Stimulated activated CD8-positive, alpha-beta memory T cell treated with anti-CD3 and anti-CD28 coated beads, Interleukin-2, amount 100 ng/mL, for 1 hour (primary cell): Measurements from ENCODE around the gene DNLZ.
A peak's percentile ranks its signal among the peaks of the same experiment; 100 is the strongest.

Experiments
- DNase-seq, 2 donors: peaks; one replicate each; pipeline ENCODE4 v3.0.0-alpha.2; 2020; ENCODE audit warnings: low read depth in 2 of 2

DNLZ gene

DNA sequence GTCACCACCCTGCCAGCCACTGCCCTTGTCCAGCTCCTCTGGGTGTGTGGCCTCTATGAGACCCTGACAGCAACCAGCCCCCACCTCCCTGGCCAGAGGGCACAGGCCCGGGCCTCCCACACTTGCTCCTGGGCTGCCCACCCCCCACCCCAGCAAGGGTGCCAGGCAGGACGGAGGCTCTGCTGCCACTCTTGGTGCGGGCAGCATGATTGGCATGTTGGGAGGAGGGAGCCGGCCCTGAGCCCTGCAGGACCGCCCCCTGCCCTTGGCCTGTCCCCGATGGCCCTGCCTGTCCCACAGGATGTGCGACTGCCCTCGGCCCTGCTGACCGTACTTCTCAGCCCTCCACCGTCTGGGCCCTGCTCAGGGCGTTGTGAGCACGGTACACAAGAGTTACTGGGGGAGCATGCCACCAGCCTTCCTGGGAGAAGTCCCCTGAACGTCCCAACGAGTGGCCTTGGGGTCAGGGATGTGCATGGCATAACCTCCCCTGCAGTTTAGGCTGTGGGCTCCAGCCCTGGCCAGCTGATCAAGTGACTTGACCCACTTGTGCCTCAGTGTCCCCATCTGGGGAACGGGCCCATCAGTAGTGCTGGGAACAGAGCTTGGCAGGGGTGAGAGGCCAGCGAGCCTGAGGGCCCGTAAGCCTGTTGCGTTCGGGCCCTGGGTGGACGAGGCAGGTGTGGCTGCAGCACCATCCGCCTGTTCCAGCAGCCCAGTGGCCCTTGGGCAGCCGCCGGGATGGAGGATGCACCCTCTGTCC is 20.2 kb downstream of the DNLZ start:
- DNase-seq: no peak

DNA sequence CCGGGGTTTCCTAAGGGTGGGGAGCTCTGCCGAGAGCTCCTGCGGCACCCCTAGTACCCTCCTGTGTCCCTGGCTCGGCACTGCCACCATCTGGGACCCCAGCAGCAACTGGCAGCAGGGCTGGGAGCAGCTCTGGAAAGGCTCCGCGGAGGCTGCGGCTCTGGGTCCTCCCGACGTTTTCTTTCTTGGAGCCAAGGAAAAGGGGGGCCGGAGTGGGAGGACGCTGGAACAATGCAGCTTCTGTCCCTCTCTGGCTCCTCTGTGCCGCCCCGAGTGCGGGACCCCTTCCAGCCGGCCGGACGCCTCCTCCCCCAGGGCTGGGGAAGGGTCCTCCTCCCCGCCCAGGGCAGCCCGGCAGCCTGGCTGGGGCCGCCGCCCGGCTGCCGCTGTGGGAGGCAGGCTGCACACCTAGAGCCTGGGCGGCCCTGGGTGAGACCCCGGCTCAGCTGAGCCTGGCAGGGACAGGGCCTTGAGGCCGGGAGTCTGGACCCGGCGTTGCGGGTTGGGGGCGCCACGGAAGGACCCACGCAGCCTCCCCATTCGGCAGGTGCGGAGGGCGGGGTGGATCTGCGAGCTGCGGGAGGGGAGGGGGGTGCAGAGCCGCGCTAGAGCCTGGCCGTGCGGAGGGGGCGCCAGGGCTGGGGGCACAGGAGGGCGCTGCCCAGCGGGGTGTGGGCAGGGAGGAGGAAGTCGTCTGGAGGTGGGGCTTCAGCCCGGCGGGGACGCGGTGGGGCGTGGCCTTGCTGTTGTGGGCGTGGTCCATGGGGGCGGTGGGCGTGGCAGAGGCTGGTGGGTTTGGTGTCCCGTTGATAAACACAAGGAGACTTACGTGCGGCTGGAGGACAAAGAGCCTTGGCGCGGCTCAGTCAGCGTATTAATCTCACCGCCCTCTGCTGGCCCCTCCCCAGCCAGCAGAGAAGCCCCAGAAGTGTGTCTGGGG is 21.1 kb downstream of the DNLZ start:
- peak; percentile 19 to 45 for DNase-seq

DNA sequence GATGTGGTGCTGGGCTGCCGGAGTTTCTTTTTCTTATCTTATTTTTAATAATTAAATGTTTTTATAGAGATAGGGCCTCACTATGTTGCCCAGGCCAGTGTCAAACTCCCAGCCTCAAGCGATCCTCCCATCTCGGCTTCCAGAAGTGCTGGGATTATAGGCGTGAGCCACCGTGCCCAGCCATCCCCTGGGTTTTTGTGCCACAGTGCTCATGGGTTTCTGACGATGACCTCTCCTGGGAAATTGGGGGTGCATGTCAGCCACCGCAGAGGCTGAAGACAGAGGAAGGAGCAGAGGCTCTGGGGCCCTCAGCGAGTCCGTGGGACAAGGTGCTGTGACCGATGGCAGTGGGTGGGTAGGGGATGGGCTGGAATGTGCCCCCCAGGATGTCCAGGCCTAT is 21.8 kb downstream of the DNLZ start:
- no peak for DNase-seq

DNA sequence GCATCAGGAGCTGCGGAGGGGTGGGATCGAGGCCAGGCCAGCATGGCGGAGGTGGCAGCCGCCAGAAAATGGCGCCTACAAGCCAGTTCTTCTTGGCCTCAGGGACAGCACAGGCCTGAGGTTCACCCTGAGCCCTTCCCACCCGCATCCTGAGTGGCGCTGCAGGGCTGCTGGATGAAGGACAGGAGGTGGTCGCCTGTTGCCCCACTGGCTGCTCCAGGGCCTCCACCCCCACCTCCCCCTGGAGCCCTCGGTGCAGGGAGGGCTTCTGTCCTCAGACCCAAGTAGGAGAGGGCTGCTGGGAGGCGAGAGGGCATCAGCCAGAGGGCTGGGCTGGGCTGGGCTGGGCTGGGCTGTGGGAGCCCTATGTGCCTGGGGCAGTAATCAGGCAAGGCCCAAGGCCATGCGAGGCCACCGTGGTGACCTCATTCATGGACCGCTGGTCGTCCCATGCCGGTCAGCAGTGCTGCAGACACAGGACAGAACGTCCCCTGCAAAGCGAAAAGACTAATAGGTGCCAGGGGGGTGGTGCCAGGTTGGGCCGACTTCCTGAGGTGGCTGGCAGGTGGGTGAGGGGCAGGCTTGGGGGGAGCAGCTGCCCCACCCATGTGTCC is 22.4 kb downstream of the DNLZ start:
- DNase-seq: no peak

DNA sequence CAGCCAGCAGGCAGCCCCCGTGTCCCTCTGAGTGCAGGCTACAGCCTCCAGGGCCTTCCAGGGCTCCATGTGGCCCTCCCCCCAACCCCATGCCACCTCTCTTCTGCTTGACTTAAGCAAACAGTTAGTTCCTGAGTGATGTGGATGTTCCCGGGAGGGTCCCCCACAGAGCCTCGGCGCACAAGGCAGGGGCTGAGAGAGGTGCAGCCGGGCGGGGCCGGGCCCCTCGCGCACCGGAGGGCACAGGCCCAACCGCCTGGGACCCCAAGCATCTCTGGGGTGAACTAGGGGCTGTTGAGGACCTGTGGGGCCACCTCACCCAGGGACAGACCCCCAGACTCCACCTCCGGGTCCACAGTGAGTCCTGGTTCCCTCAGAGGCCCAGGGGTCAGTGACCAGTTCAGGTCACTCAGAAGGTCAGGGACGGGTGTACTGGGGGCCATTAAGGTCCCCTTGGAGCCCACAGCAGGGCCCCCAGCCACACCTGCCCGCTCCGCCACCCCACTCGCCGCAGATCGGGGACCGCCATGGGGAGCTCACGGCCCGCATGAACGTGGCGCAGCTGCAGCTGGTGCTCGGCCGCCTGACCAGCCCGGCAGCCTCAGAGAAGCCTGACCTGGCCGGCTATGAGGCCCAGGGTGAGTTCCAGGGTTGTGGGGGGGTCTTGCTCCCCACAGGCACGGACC is 23.0 kb downstream of the DNLZ start:
- DNase-seq: no peak

DNA sequence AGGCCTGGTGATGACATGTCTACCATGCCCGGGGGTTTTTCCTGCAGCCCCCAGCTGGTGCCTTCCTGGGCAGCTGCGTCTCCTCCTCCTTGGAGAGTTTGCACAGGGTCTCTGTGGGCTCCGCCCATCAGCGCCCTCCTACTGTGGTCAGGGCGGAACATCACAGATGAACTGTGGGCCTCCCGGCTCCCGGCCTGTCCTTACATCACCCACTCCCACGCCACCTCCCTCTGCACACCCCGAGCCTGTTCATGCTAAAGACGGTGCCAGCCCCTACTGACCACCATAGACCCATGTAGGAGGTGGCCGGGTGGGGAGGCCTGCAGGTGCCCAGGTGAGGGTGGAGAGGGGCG is 23.6 kb downstream of the DNLZ start:
- no peak for DNase-seq

DNA sequence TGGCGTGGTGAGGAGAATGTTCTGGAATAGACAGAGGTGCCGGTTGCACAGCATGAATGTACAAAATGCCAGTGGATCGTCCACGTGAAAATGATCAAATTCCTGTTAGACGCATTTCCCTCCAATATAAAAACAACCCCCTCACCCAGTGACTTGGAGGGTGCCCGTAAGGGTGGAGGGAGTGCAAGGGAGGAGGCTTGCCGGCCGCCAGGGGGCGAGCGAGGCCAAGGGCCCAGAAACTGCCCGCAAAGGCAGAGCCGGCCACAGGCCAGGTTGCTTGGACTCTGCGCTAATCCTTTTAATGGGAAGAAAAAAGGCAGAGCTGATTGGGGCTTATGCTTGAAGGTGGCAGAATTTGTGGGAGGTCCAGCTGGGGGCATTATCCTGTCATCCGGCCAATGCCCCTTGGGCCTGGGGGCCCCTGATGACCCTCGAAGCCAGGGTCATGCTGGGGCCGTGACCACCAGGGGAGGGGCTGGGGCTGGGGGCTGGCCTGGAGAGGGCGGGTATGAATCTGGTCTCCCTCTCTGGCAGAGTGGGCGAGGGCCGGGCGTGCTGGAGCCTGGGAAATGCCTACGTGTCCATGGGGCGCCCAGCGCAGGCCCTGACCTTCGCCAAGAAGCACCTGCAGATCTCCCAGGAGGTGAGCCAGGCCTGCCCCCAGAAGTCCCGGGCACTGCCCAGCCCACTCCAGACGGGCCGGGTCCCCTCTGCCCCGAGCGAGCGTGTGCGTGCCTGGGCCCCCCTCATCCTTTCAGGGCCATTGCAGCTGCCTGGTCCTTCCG is 24.2 kb downstream of the DNLZ start:
- no peak for DNase-seq

DNA sequence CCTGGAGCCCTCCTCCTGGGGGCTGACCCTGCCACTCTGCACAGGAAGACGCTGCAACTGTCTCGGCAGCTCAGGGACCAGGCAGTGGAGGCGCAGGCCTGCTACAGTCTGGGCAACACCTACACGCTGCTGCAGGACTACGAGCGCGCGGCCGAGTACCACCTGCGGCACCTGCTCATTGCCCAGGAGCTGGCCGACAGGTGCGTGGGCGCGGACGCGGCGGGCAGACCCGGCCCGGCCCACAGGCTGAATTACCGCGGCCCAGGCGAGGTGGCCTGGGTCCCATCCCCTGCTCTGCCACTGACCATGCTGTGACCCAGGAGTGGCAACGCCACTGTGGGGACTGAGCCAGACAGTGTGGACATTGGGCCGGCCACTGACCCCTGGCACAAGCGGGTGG is 25.0 kb downstream of the DNLZ start:
- no peak for DNase-seq

DNA sequence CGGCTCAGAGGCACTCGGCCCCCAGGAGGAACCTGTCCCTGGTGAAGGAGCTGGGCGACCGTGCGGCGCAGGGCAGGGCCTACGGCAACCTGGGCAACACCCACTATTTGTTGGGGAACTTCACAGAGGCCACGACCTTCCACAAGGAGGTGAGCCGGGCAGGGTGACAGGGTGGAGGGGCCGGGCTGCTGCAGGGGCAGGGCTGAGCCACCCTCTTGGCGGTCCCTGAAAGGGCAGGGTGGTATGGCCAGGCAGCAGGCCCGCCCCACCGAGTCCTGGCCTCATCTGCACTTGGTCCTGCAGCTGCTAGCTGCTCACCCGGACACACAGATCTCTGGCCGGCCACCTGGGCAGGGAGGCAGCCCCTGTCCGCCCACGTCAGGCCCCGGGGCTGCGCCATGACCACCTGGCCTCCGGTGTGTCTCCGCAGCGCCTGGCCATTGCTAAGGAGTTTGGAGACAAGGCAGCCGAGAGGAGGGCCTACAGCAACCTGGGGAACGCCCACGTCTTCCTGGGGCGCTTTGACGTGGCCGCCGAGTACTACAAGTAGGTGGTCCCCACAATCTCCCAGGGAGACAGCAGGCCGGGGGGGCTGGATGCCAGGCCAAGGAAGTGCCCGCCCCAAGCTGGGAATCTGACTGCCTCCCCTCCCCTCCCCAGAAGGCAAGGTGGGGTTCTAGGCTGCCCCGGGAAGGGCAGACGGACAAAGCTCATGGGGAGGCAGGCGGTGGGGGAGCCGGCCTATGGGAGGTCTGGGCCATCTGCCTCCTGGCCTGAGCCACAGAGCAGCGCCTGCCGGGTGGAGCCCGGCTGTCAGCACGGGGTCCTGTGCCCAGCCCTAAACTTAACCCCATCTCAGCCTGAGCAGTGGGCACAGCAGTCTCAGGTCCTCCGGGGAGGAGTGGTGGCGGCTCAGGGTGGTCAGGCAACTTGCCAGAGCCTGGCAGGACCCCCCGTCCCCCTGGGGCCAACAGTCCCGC is 25.8 kb downstream of the DNLZ start:
- DNase-seq: no peak

DNA sequence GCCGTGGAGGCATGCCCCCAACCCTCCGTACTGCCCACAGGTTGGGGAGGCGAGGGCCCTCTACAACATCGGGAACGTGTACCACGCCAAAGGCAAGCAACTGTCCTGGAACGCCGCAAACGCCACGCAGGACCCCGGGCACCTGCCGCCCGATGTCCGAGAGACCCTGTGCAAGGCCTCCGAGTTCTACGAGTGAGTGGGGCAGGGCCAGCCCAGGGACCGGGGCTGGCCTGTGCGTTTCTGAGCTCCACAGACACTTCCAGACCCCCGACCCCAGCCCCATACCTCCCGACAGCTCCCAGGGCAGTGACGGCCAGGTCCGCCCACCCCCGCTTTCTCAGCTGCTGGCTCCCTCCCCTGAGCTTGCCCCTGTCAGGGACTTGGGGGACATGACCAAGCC is 26.7 kb downstream of the DNLZ start:
- no peak for DNase-seq

DNA sequence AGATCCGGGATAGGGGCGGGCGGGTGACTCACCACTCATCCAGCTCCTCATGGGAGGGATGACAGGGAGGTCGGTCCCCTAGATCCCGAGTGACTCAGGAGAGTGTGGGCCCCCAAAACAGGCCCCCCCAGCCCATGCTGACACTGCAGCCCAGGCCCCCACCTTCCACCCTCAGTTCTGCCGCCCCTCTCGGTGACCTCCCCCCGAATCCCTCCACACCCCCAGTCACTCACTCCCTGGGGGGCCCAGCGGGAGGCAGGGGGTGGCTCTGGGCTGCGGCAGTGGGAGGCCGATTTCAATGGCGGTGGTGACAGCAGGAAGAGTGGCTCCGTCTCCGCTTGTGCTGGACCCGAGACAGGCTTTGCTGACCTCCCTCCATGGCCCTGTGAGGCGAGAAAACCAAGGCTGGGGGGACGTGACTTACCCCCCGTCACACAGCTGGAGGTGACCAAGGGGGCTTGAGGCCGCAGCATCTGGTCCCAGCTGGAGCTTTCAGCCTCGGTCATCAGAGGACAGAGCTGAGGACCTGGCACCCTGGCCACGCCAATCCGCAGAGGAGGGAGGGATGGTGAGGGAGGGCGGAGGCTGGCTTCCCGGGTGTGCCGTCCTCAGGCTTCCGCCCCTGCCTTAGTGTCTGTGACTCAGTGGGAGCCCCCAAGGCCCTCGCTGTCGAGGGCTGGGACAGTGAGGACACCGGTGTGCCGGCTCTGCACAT is 27.2 kb downstream of the DNLZ start:
- DNase-seq: no peak

DNA sequence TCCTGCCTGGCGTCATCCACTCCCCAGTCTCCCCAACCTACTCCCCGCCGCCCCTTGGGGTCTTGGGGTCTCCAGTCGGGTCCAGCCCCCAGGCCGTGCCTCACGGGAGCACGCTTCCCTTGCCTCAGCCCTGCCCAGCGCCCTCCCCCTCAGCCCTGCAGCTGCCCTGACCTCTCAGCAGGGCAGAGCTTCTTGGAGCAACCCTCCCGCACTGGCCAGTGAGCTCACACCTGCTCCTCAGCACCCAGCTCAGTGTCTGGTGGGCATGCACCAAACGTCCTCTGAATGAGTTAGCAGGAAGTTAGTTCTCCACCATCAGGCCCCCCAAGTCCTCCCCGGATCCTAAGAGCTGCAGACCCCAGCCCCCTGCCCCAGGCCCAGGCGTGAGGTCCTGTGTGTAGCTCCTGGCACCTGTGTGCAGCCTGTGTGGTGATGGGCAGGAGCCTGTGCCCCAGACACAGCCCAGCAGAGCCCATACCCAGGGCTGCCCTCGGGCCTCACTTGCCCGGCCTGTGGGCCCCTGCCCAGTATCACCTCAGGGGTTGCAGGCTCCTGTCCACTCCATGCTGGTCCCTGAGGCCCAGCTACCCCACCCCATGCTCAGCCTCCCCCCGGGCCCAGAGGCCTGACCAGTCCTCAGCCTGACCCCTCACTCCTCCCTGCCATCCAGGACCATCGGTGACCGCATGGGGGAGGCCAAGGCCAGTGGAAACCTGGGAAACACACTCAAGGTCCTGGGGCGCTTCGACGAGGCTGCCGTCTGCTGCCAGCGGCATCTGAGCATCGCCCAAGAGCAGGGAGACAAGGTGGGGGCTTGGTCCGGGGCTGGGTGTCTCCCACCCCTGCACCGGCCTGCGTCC is 28.0 kb downstream of the DNLZ start:
- DNase-seq: no peak

DNA sequence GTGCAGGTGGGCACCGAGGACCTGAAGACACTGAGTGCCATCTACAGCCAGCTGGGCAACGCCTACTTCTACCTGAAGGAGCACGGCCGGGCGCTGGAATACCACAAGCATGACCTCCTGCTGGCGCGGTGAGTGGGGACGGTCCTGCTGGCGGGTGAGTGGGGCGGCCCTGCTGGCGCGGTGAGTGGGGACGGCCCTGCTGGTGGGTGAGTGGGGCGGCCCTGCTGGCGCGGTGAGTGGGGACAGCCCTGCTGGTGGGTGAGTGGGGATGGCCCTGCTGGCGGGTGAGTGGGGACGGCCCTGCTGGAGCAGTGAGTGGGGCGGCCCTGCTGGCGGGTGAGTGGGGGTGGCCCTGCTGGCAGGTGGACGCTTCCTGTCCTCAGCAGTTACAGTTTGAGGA is 29.0 kb downstream of the DNLZ start:
- DNase-seq: no peak

DNA sequence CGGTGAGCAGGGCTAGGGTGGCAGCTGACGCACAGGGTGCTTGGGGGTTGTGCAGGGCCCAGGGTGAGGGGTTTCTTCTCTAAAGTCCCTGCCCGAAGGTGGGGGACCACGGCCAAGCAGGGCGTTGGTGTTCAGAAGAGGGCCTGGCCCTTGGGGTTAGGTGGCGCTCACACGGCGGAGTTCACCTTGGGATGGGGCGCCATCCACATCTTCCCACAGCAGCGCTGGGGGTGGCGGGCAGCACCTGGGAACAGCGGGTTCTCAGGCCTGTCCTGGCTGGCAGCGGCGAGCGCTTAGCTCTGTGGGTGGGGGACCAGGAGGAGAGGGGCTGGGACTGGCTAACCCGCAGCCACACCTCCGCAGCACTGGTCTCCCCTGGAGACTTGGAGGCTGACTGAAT is 30.1 kb downstream of the DNLZ start:
- DNase-seq: no peak

DNA sequence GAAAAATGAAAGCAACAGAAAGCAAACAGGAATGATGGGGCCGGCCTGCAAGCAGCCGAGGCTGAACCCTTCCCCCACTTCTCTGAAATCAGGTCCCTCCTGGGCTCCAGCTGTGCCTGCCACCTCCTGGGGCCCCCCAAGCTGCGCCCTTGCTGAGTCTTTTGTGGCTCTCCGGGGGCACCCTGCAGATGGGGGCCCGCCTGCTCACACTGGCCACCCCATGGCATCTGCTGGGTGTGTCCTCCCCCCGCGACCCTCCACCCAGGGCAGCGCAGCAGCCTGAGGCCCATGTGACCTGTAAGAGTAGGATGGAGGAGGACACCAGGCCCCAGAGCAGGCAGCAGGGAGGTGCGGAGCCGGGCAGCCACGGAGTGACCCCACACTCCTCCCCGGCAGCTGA is 30.5 kb downstream of the DNLZ start:
- no peak for DNase-seq

DNA sequence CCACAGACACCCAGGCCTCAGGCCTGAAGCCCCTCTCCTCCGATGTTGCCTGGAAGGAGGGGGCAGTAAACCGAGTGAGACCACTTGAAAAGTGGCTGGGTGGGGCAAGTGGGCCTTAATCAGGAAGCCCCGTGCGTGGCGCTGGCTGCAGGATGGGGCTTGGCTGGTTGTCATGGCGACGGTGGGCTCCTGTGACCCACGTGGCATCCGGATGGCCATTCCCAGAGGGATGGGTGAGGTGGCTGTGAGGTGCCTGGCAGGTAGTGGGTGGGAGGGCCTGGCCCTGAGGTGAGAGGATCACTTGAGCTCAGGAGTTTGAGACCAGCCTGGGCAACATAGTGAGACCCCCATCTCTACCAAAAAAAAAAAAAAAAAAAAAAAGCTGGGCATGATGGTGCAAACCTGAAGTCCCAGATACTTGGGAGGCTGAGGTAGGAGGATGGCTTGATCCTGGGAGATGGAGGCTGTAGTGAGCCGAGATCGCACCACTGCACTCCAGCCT is 31.0 kb downstream of the DNLZ start:
- no peak for DNase-seq

DNA sequence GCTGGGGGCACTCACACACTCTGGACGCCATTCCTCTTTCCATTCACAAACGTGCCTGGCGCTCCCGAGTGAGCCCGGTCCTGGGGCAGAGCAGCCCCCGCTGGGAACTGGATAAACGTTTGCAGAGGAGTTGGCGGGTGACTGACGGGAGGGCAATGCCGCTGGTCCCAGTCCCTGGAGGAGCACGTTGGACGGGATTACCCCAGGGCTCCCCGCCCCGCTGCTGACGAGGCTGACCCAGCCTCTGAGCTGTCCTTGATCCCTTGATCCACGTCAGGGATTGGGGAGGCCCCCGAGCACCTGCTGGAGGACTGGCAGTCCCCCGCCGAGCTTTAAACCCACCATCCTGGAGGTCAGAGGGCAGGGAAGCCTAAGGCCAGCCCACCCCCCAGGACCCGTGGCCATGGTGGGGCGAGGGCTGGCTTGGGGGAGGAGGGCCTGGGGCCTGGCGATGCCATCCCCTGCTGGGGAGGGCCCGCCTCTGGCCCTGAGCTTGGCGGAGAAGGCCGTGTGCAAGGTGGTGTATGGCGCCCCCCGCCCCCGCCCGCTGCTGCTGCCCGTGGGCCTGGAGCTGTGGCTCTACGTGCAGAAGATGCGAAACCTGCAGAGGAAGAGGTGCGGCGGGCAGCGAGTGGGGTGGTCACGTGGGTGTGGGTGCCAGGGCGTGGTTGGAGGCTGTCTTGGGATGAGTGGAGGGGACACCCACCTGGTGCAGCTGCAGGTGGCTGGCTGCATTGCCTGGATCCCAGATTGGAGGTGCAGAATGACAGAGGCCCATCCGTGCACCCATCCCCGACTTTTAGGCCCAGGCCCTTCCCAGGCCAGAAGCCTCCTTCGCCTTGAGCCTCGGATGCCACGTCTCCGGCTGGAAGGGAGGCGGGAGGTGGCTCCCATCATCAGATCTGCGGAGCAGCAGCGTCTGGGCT is 31.7 kb downstream of the DNLZ start:
- DNase-seq: no peak
